SK-MEL-5 (cell line): ENCODE measurements around the gene KMO. TPM values are rescaled to one million over a fixed set of nuclear protein-coding genes. Genes with fewer than 3 reads are reported as not detected.

Experiments
- DNase-seq: peaks from one replicate; pipeline ENCODE4 v3.0.0-alpha.2; 2016; ENCODE audit warnings: low read depth, low spot score
- in situ Hi-C: cut with HindIII; loops from 2 replicates; pipeline ENCODE4 v1.10.0; 2016; ENCODE audit warnings: low sequenced_read_pairs, high pct_unique_total_duplicates, low pct_unique_long_range_greater_than_20kb
- total RNA-seq: library from RNA; depleted of rRNA; stranded (reverse); fragments of >200 nt; shearing (Covaris generic); gene quantifications from 2 replicates; pipeline ENCODE4 v1.2.3, GENCODE V29; 2014

KMO gene
- total RNA-seq, 1 experiment from 2014 or later, result 0.40 TPM

DNA sequence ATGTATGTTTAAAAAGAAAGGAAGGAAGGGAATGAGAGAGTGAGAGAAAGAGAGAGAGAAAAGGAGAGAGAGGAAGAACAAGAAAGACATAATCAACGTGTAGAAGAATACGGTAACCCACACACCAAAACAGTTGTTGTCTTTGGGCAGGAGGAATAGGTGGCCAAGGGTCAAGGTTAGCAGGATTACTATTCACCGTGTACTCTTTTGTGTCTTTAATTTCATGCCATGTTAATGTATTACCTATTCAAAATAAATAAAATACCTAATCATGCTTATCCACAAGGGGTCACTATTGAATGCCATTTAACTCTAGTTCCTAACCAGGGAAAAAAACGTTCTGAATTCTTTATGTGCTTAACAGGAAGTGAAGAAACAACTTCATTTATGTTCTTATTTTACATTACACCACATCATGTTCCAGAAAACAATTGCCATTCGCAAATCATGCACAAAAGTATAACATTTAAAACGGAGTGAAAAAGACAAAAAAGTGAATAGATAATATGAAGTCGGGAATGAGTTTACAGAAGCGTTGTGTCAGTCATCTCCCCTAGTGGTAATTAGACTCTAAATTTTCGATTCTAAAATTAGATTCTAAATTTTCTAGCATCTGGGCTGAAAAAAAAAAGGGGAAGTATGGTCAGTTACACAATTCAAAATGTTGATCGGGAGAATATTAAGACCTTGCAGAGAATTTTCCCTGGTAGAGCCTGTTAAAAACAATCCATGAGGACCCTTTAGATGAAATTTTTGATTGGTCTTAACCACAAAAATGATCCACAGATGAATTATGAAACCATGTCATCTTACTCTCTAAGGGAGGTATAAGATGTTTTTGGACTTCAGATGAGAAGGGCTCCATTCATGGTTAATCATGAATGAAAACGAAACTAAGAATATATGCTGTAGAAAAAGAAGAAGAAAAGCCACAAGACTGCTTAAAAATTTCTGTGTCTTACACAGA, 700 bp upstream of the KMO start:
- DNase-seq, result peak; percentile 82
- in situ Hi-C loops, result no loop called here

DNA sequence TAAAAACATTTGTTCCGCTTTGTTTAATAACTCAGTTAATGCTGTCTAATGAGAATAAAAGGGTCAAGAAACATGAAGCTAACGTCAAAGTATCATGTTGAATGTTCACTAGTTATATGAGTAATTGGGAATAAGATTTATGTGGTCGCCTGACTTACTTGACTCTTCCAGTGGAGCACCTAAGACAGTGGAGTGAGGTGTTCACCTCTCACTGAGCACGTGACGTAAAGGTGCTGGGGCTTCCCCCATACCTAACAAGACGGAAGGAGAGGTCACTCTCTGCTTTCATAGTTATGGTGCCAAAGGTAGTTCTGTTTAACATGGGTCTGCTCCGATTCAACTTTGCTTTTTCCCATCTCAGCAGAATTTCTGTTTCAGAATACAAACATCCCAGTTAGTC, 686 bp downstream of the KMO start:
- DNase-seq, result no peak
- in situ Hi-C loops, result no loop called here

DNA sequence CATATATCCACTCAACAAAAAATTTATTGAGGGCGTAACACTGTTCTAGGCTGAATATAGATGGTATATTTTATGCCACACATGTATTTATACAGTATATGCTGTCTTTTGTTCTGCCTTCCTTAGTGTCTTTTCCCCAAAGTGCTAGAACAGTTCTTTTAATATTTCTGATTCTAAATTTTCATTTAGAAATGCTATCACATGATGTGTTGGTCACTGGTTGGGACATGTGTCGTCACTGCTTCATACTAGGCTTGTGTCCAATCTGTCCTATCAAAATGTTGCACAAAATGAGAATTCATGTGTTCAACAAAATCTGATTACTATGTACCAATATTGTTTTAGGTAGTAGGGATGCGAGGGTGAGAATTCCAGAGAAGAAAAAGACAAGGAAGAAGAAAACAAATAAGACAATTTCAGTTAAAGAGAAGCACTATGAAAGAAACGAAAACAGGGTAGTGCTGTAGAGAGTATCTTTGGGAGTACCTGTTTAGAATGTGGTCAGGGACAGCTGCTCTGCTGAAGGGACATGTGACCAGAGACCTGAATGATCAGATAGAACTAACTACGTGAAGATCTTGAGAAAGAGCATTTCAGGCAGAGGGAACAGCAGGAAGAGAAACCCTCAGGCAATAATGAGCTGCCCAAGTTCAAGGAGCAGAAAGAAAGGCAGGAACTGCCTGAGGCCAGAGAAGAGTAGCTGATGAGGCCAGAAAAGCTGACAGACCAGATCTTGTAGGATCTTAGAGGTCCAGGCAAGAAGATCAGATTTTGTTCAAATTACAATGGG, 1.3 kb downstream of the KMO start:
- DNase-seq, result peak; percentile 33
- in situ Hi-C loops, result no loop called here

DNA sequence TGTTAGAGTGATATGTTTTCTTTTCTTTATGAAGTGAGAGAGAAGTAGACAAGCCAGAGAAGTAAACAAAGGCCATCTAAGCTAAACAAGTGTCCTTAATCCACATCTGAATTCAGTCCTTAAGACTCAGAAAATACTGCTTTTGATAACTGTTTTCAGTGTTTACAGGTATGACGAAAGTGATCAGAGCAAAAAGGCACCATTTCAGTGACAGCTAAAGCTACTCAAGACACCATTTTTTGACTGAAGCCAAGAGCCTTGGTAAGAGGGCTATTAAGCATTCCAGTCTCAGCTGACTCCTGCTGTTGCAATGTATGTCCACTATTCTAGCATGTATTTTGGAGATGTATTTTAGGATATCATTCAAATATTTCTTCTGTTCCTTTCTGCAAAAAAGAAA, 4.1 kb downstream of the KMO start:
- DNase-seq, result no peak
- in situ Hi-C loops, result no loop called here

DNA sequence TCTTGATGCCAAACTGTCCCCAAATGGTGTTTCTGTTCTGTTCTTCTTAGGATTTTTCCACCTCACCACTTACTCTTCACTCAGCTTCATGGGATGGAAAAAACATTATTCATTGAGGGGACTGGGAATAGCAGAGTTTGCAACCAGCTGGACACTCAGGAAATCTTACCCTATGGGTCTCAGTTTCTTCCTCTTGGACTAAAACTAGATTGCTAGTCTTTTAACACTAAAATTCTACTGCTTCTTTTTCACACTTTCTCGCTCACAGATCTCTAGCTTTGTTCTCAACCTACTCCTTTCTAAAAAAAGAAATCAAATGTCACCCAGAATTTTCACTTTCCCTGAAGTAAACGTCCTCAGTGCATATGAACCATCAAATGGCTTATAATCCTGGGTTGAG, 4.8 kb downstream of the KMO start:
- in situ Hi-C loops, result no loop called here
- DNase-seq, result no peak

DNA sequence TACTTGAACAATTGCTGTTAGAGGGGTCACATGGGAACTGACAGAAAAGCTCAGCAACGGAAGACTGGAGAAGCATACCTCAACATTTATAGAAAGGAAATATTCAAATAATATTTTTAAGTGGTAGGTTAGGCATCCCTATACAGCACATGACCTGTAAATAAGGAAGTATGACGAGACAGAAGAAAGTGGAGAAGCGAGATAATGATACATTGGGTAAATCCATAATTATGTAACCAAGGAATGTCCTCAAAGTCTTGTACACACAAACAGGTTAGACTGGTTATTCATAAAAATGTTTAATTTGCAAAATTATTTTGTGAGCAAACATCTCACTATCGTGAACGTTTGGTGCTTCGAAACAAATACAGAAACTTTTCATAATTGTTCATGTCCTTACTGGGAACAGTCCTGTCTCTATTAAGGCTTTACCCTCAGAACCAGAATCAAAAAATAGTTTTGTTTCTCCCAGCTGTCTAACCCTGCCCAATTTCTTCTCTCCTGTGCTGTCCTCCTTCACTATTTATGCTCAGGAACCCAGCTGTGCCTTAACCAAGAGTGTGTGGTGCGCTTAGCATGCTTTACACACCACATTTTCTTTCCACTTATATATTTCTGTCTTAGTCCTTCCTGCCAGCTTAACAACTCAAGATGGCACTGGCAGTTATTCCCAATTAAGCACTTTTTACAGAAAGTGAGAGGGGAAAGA, 10.2 kb downstream of the KMO start:
- no peak for DNase-seq
- in situ Hi-C loops, result no loop called here

DNA sequence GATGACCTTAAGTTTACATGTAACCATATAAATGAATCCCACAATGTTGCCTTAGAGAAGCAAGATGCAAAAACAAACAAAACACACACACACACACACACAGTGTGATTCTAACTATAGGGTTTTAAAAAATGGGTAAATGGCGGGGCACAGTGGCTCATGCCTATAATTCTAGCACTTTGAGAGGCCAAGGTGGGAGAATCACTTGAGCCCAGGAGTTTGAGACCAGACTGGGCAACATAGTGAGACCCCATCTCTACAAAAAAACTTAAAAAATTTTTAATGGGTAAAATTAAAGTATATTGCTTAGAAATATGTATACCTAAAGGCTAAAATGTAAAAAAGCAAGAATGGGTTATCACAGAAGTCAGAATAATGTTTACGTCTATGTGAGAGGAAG, 15.8 kb downstream of the KMO start:
- no peak for DNase-seq
- in situ Hi-C loops, result no loop called here

DNA sequence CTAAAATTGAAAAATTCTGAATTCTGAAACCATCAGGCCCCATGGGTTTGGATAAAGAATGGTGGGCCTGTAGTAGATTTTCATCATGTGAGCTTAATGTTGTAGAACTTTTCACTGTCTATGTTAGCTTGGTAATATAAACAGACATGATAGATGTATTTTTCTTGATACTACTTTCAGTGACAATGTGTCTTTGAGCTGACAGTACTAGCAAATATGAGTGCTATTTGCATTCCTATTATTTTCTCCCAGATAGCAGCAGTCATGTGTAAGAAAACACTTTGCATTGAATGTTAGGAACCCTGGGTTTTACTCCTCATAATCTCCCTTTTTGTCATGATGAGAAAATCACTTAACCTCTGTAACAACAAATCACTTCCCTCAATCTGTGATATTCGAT, 18.1 kb downstream of the KMO start:
- no peak for DNase-seq
- in situ Hi-C loops, result no loop called here

DNA sequence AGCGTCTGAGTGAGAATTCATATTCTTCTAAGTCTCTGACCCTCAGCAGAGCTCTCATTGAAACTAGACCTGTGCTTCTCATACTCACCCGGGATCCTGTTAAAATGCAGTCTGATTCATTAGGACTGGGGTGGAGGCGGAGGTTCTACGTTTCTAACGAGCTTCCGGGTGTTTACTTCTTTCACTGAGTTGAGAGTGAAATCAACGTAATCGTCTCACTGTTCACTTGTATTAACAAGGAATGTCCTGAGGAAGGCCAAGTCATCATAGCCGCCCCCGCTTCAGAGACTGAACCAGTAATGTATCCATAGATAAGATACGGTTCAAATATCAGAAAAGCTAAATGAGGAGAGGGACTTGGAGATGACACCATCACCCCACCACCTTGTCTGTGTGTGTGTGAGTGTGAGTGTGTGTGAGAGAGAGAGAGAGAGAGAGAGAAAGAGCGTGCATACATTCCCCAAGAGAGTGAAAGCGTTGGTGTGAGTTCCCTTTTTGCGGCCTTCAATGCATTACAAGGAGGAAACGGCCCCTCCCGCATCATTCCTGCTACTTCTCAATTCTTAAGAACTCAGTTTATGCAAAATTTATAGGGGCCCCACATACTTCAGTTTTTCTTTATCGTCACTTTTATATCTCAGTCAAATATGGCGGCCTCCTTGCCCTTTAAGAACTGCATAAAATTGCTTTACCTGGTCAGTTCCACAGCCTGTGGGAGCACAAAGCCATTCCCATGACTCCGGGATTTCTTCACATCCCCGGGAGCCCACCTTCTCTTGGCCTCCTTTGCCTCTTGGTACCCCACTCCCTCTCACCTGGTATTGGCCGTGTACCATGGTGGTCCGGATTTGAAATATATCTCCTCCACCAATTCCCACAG, 19.8 kb downstream of the KMO start:
- DNase-seq, result no peak
- in situ Hi-C loops, result no loop called here

DNA sequence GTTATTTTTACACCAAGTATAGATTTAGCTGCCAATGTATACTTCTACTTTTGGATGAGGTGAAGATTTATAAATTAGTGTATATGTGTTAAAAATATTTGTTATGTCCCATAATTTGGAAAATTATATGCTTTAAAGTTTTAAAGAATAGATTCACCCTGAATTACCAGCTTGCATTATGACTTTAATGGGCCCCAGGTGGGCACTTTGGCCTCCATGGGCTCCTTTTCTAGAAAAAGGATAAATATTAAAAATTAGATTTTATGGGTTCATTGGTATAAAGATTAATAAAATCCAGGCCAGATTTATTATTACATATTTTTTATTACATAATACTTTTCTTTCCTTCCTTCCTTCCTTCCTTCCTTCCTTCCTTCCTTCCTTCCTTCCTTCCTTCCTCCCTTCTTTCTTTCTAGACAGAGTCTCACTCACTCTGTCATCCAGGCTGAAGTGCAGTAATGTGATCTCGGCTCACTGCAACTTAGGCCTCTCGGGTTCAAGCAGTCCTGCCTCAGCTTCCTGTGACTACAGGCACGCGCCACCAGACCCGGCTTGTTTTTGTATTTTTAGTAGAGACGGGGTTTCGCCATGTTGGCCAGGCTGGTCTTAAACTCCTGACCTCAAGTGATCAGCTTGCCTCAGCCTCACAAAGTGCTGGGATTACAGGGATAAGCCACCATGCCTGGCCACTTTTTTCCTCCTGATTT, 21.9 kb downstream of the KMO start:
- DNase-seq, result no peak

DNA sequence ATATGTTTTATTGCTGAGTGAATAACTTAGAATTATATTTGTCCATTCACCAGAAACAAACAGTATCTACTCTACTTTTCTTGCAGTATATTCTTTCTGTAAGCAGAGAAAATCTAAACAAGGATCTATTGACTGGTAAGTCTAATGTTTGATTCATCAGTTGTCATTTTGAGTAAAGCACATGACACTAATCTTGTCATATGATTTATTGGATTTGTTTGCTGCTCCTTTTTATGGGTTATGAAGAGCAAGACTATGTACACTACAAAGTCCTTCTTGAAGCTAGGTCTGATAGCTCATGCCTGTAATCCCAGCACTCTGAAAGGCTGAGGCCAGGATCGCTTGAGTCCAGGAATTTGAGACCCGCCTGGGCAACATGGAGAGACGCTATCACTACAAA, 23.3 kb downstream of the KMO start:
- DNase-seq, result peak; percentile 72
- in situ Hi-C loops, result no loop called here

More for the DNA sequence above, 21.9 kb downstream of the KMO start:
- in situ Hi-C loops, result no loop called here

DNA sequence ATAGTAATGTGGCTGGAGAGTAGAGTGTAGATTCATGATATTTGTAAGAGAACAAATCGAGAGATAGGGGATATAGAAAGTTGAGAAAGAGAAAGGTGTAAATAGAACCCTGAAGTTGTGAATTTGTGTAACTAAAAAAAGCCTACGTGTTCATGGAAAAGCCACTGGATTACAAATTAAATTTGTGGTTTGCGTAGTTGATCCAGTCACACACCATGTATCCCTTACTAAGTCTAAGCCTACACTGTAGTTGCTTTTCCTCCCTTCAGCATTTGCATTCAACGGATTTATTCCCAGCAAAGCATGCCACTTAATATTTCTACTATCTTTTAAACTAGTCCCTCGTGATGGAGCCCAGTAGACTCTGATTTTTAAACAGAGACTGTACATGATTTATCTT, 24.9 kb downstream of the KMO start:
- in situ Hi-C loops, result no loop called here
- no peak for DNase-seq

DNA sequence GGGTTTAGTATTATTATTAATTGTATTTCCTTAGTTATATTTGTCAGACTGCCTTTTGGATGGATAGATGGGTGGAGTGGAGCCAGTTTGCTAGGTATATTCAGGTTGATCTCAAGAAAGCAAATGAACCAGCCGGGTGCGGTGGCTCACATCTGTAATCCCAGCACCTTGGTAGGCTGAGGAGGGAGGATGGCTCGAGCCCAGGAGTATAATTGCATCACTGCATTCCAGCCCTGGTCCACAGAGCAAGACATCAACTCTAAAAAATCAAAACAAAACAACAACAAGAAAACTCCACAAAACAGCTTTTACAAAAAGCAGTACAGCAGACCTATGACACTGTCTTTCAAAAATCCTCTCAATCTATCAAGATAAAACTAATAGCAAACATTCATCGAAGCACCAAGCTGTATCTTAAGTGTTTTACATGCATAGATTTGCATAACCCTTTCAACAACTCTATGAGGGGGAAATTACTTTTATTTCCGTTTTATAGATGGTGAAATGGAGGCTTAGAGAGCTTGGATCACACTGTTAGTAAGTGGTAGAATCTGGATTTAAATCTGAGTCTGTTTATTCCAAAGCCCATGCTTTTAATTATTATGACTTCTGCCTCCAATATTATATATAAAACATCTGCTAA, 25.5 kb downstream of the KMO start:
- DNase-seq, result no peak
- in situ Hi-C loops, result no loop called here

DNA sequence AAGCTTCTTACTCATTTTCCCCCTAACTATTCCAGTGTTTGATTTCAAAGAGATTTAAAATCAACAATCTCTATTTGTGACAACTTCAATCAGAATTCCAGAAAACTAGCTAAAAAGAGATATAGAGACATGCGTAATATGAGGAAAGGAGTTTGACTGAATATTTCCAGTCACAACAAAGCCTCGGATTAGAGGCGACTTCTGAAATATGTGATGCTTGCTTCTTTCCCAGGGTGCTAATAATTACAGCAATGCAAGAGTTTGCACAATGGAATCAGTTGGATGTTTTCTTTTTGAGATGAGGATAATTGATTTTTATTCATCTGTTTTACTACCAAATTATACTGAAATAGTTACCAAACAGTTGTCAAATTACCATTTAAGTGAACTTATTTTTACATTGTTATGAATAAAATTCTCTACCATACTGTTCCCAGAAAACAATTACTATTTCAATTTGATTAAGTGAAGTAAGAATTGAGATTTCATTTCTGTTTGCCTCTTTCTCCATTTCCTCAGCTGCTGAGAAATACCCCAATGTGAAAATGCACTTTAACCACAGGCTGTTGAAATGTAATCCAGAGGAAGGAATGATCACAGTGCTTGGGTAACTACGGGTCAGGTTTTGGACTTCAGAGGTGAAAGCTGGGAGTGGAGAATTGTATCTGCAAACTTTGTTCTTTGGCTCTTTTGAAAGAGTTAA, 28.1 kb downstream of the KMO start:
- DNase-seq, result no peak

DNA sequence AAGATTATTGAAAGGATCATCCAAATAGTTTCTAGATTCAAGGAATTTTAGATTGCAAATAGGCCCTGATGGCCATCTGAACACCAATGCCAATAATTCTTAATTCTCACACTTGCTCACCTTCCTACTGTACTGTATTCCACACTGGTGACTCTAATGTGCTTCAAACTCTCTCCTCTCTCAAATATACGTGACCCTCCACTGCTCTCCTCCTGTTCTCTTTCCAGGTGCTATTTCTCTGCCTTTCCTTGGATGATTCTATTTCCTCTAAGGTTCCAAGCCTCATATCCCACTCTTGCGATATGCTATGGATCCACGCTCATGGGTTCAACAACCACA, 28.6 kb downstream of the KMO start:
- DNase-seq, result no peak
- in situ Hi-C loops, result no loop called here

More for the DNA sequence above, 28.1 kb downstream of the KMO start:
- in situ Hi-C loops, result no loop called here

DNA sequence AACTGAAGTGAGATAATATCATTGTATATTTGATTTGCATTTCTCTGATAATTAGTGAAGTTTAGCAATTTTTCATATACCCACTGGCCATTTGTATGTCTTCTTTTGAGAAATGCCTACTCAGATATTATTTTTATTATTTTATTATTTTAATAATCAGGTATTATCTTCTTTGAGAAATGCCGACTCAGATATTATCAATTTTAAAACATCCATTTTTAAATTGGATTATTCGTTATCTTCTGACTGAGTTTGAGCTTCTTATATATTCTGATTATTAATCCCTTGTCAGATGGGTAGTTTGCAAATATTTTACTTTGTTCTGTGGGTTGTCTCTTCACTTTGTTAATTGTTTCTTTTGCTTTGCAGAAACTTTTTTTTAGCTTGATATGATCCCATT, 37.7 kb downstream of the KMO start:
- DNase-seq, result no peak
- in situ Hi-C loops, result no loop called here
